Endothelial cell of umbilical vein (primary cell): ENCODE results near the gene SELENOO.

ENCODE experiments used
- GATA2 ChIP-seq: IDR thresholded peaks from 2 replicates; pipeline ENCODE4 v1.7.0; 2011; ENCODE audit warnings: low read depth, mild to moderate bottlenecking, moderate library complexity, mixed read lengths, low read length; ENCODE audit not compliant: insufficient read length, insufficient read depth
- MYC ChIP-seq: IDR thresholded peaks from one replicate; pipeline ENCODE4 v1.6.1; 2011; ENCODE audit warnings: mild to moderate bottlenecking, low read depth, low read length
- POLR2A ChIP-seq: IDR thresholded peaks from 2 replicates; pipeline ENCODE4 v1.6.1; 2012; ENCODE audit warnings: low read depth, mild to moderate bottlenecking, control low read depth, low read length
- POLR2AphosphoS5 ChIP-seq: IDR thresholded peaks from 2 replicates; pipeline ENCODE4 v1.6.1; 2012; ENCODE audit warnings: low read depth, mild to moderate bottlenecking, control low read depth, low read length, moderate library complexity; ENCODE audit not compliant: insufficient read depth
- TF ChIP-seq, protein P1 (sequence below), 2 donors: IDR thresholded peaks; 1 replicate in 1 of 2; 2 replicates in 1 of 2; pipeline ENCODE4 v1.5.1; 2011; ENCODE audit warnings: low read length in 2 of 2, mild to moderate bottlenecking in 2 of 2, moderate library complexity in 2 of 2, control low read depth in 1 of 2, inconsistent platforms in 1 of 2, low read depth in 1 of 2; ENCODE audit not compliant: insufficient read depth in 1 of 2; ENCODE audit errors: extremely low read depth in 1 of 2

DNA sequence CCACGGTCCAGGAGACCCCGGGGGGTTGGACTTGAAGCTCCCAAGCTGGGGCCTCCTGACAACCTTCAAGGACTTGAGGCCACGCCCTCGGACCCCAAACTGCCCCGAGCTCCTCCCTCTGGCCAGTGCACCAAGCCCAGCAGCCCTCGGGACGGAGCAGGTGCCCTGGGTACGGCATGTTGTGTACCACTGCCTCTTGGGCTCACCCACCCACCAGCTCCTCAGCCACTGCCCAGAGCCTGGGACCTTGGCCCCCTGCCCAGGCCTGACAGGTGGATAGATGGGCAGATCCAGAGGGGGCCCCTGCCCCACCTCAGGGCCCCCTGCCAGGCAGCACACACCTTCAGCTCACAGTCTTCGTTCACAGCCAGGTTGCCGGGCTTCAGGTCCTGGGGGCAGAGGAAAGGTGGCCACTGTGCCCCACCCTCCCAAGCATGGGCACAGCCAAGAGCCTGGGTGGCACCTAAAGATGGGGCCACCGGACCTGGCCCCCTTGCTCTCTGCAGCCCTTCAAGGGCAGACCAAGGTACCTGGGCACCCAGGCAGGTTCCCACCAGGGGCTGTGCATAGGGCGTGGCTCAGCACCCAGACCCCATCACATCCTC is 55.5 kb downstream of the SELENOO start:
- TF ChIP-seq POLR2A, result no peak
- TF ChIP-seq, protein P1, sequence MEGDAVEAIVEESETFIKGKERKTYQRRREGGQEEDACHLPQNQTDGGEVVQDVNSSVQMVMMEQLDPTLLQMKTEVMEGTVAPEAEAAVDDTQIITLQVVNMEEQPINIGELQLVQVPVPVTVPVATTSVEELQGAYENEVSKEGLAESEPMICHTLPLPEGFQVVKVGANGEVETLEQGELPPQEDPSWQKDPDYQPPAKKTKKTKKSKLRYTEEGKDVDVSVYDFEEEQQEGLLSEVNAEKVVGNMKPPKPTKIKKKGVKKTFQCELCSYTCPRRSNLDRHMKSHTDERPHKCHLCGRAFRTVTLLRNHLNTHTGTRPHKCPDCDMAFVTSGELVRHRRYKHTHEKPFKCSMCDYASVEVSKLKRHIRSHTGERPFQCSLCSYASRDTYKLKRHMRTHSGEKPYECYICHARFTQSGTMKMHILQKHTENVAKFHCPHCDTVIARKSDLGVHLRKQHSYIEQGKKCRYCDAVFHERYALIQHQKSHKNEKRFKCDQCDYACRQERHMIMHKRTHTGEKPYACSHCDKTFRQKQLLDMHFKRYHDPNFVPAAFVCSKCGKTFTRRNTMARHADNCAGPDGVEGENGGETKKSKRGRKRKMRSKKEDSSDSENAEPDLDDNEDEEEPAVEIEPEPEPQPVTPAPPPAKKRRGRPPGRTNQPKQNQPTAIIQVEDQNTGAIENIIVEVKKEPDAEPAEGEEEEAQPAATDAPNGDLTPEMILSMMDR (IDR thresholded peaks at IDR 0.05; ENCODE audit: extremely low read depth in 1 of 2, insufficient read depth in 1 of 2, low read depth in 1 of 2, low read length in 2 of 2), result no peak
- no peak for TF ChIP-seq GATA2
- TF ChIP-seq MYC, result no peak
- TF ChIP-seq POLR2AphosphoS5, result no peak
